HepG2 (cell line): ENCODE results near the gene DIP2C. TPM values are rescaled to one million over a fixed set of nuclear protein-coding genes. Genes with fewer than 3 reads are reported as not detected.

Experiments
- ATAC-seq: fragments of 200-7000 bp; cut with Tn5 transposase; 3 replicates; pipeline ENCODE4 v1.9.1; 2020; ENCODE audit warnings: mild to moderate bottlenecking, moderate library complexity
- BruUV-seq: library from RNA; stranded (reverse); fragments of 400-500 nt; replicated peaks from 2 replicates; lab custom pipeline; 2021; lab: Mats Ljungman, UMichigan
- CTCF ChIA-PET: fragments of 300-600 bp; formaldehyde crosslinking; extraction: SDS; loops from one replicate; lab custom pipeline; 2021; ENCODE audit warnings: low total read pairs, inconsistent platforms, low intra/inter-chr PET ratio; lab: Yijun Ruan, JAX
- POLR2A ChIA-PET: fragments of 350-600 bp; sonication (Branson Sonifier 250); formaldehyde crosslinking; loops from one replicate; lab custom pipeline; 2020; ENCODE audit warnings: antibody characterized with exemption, inconsistent platforms; lab: Yijun Ruan, JAX
- DNase-seq: peaks from one replicate; pipeline ENCODE4 v3.0.0-alpha.2; 2015; ENCODE audit warnings: low spot score
- FAIRE-seq: peaks from 3 replicates; lab custom pipeline; 2011; peaks lifted over from hg19 to GRCh38; lab: Jason Lieb, UNC
- H2AFZ ChIP-seq: one replicate; pipeline ENCODE4 v1.6.1; 2011; ENCODE audit warnings: low read length, inconsistent platforms
- H3K27ac ChIP-seq: fragments of 300-600 bp; 3 replicates; pipeline ENCODE4 v1.8.0; 2011; ENCODE audit warnings: mixed run types, mild to moderate bottlenecking, mixed read lengths, low read length, inconsistent platforms; ENCODE audit not compliant: insufficient read depth; ENCODE audit errors: extremely low read length
- H3K27me3 ChIP-seq, 2 experiments: fragments of 200-600 bp in 1 of 2; 2 replicates in 1 of 2; 3 replicates in 1 of 2; pipeline versions ENCODE4 v1.6.0 to v1.8.0; 2011; ENCODE audit warnings: low read length in 2 of 2, mild to moderate bottlenecking in 2 of 2, moderate library complexity in 2 of 2, inconsistent platforms in 1 of 2; ENCODE audit not compliant: insufficient read depth in 2 of 2, control insufficient read depth in 1 of 2
- H3K36me3 ChIP-seq, 2 experiments: fragments of 200-600 bp in 1 of 2; replicated peaks in 1 of 2; 2 replicates in 1 of 2; 3 replicates in 1 of 2; pipeline versions ENCODE4 v1.5.1 to v1.8.0; 2011; ENCODE audit warnings: low read length in 2 of 2, inconsistent platforms in 1 of 2; ENCODE audit not compliant: insufficient read depth in 2 of 2, control insufficient read depth in 1 of 2
- H3K4me1 ChIP-seq: 2 replicates; pipeline ENCODE4 v1.5.1; 2012; ENCODE audit warnings: low read length, inconsistent platforms; ENCODE audit not compliant: insufficient read depth
- H3K4me2 ChIP-seq: 2 replicates; pipeline ENCODE4 v1.6.0; 2011; ENCODE audit warnings: low read depth, low read length, inconsistent platforms
- H3K4me3 ChIP-seq, 3 experiments: fragments of 200-600 bp in 1 of 3; sonication (generic), shearing (Covaris generic) in 1 of 3; replicated peaks in 1 of 3; 2 replicates each; pipeline ENCODE4 v1.5.1; 2011 to 2016; ENCODE audit warnings: low read length in 3 of 3, inconsistent platforms in 2 of 3, low read depth in 2 of 3, mild to moderate bottlenecking in 2 of 3, control low read depth in 1 of 3, mixed read lengths in 1 of 3; ENCODE audit not compliant: insufficient read depth in 1 of 3
- H3K79me2 ChIP-seq: one replicate; pipeline ENCODE4 v1.6.1; 2011; ENCODE audit warnings: low read length, inconsistent platforms; ENCODE audit not compliant: insufficient read depth
- H3K9ac ChIP-seq: 2 replicates; pipeline ENCODE4 v1.6.0; 2011; ENCODE audit warnings: mild to moderate bottlenecking, low read depth, low read length, inconsistent platforms; ENCODE audit not compliant: insufficient read depth
- H3K9me3 ChIP-seq: 2 replicates; pipeline ENCODE4 v1.5.1; 2012; ENCODE audit warnings: mild to moderate bottlenecking, low read length
- H4K20me1 ChIP-seq: 2 replicates; pipeline ENCODE4 v1.6.0; 2011; ENCODE audit warnings: inconsistent platforms, mild to moderate bottlenecking, low read length, moderate library complexity; ENCODE audit not compliant: insufficient read depth
- ARNTL ChIP-seq: sonication (generic); formaldehyde crosslinking; IDR thresholded peaks from 2 replicates; pipeline ENCODE4 v1.4.0; 2020; ENCODE audit warnings: mild to moderate bottlenecking, missing genetic modification reagents
- DR1 ChIP-seq: sonication (generic); formaldehyde crosslinking; IDR thresholded peaks from 2 replicates; pipeline ENCODE4 v1.8.0; 2021; ENCODE audit warnings: mild to moderate bottlenecking, missing genetic modification reagents, inconsistent platforms
- GFI1 ChIP-seq: sonication (generic); formaldehyde crosslinking; IDR thresholded peaks from 2 replicates; pipeline ENCODE4 v1.5.0; 2020; ENCODE audit warnings: missing genetic modification reagents, mild to moderate bottlenecking, borderline replicate concordance
- HOXD1 ChIP-seq: sonication (generic); formaldehyde crosslinking; IDR thresholded peaks from 2 replicates; pipeline ENCODE4 v1.5.0; 2020; ENCODE audit warnings: missing genetic modification reagents
- ISX ChIP-seq: sonication (generic); formaldehyde crosslinking; conservative IDR thresholded peaks from 2 replicates; pipeline ENCODE4 v1.5.0; 2020; ENCODE audit warnings: missing genetic modification reagents
- KDM6A ChIP-seq: IDR thresholded peaks from 2 replicates; pipeline ENCODE4 v1.6.1; 2016; ENCODE audit warnings: low read depth
- MBNL3 ChIP-seq: fragments of 250-450 bp; sonication (Bioruptor Pico); conservative IDR thresholded peaks from 2 replicates; pipeline ENCODE4 v1.8.0; 2022; ENCODE audit warnings: mild to moderate bottlenecking, inconsistent platforms
- PTBP1 ChIP-seq: fragments of 200-400 bp; formaldehyde crosslinking; IDR thresholded peaks from 2 replicates; pipeline ENCODE4 v1.6.1; 2018; ENCODE audit warnings: low read length, low read depth; ENCODE audit not compliant: poor library complexity, severe bottlenecking
- SNAPC4 ChIP-seq: sonication (generic); formaldehyde crosslinking; IDR thresholded peaks from 2 replicates; pipeline ENCODE4 v1.4.0; 2020; ENCODE audit warnings: mild to moderate bottlenecking, missing genetic modification reagents
- TAF1 ChIP-seq: sonication (generic); formaldehyde crosslinking; IDR thresholded peaks from 2 replicates; pipeline ENCODE4 v1.4.0; 2020; ENCODE audit warnings: missing genetic modification reagents
- ZNF329 ChIP-seq: sonication (generic); formaldehyde crosslinking; IDR thresholded peaks from 2 replicates; pipeline ENCODE4 v1.9.0; 2021; ENCODE audit warnings: low read depth, mild to moderate bottlenecking, missing genetic modification reagents
- ZNF556 ChIP-seq: sonication (generic); formaldehyde crosslinking; IDR thresholded peaks from 2 replicates; pipeline ENCODE4 v1.4.0; 2020; ENCODE audit warnings: mild to moderate bottlenecking, missing genetic modification reagents, borderline replicate concordance
- ZNF75D ChIP-seq: sonication (generic); formaldehyde crosslinking; IDR thresholded peaks from 2 replicates; pipeline ENCODE4 v1.8.1; 2023; ENCODE audit warnings: missing genetic modification reagents, mild to moderate bottlenecking, borderline replicate concordance
- WGBS: methylation state at CpG from one replicate; pipeline ENCODE4 v1.1.6; 2017; ENCODE audit warnings: low lambda C conversion rate; 5-methylcytosine and 5-hydroxymethylcytosine counted together
- in situ Hi-C: cut with HindIII; loops from 2 replicates; pipeline ENCODE4 v1.10.0; 2017; ENCODE audit warnings: low pct_unique_long_range_greater_than_20kb; ENCODE audit not compliant: extremely low pct_ligation_motif_present
- intact Hi-C: fragments of 100-400 bp; cut with micrococcal nuclease; formaldehyde crosslinking; loops from one replicate; pipeline ENCODE4 v1.10.0; 2022; ENCODE audit not compliant: unreplicated experiment
- polyA plus RNA-seq, 8 experiments: library from polyadenylated mRNA; depleted of rRNA in 3 of 8; stranded (reverse) in 7 of 8; unstranded in 1 of 8; fragments of >200 nt; fragmentation: Illumina TruSeq in 4 of 8; extraction: Trizol in 4 of 8; gene quantifications; 2 replicates each; pipeline versions ENCODE4 v1.2.1 to v1.2.3, GENCODE V29; 2011 to 2016; ENCODE audit warnings: low read depth in 4 of 8, missing spikeins in 1 of 8, mixed read lengths in 1 of 8; ENCODE audit not compliant: insufficient read depth in 1 of 8
- total RNA-seq, 5 experiments: library from RNA; depleted of rRNA; stranded (reverse); fragments of >200 nt; fragmentation: Illumina TruSeq; extraction: Trizol; gene quantifications; 2 replicates each; pipeline ENCODE4 v1.2.3, GENCODE V29; 2016; ENCODE audit warnings: low read depth in 1 of 5
- TF ChIP-seq, protein P1 (sequence below): sonication (generic); formaldehyde crosslinking; IDR thresholded peaks from 2 replicates; pipeline ENCODE4 v1.5.0; 2020; ENCODE audit warnings: missing genetic modification reagents
- TF ChIP-seq, protein P2 (sequence below): sonication (generic); formaldehyde crosslinking; IDR thresholded peaks from 2 replicates; pipeline ENCODE4 v1.4.0; 2020; ENCODE audit warnings: missing genetic modification reagents, borderline replicate concordance
- TF ChIP-seq, protein P3 (sequence below): IDR thresholded peaks from 2 replicates; pipeline ENCODE4 v1.6.1; 2012; ENCODE audit warnings: inconsistent platforms

Gene DIP2C
- total and polyA plus RNA-seq, 2 of the 13 experiments (the other 11 are each of a cell fraction or from before 2014, with no cell fraction given): 2.2 to 2.7 TPM

- no peak for TF ChIP-seq SNAPC4 (CRISPR knock-in tag)
Observed at GRCh38 chr10:604716-605631, 84.5 kb downstream of the DIP2C start (continued).

GRCh38 chr10:603745-604144, 85.7 kb downstream of the DIP2C start:
- ATAC-seq (no peak), FAIRE-seq (no peak), DNase-seq (no peak)
- ChIA-PET CTCF (no interaction called here), POLR2A (no interaction called here)
- no peak overlapping the region for H3K4me3 ChIP-seq
- 79% methylated on average over 6 of the region's 6 CpGs for WGBS
- no peak overlapping the region for H3K9ac ChIP-seq
- no peaks in the 10 kb centered on the region for H3K36me3 ChIP-seq
- no peaks in the 10 kb centered on the region for H3K4me1 ChIP-seq
- in situ Hi-C loops: no loop called here
- H3K79me2 ChIP-seq: no peaks in the 10 kb centered on the region
- no TSS peak for BruUV-seq
- no peak overlapping the region for H3K4me2 ChIP-seq
- intact Hi-C loops: no loop called here
- no peaks in the 10 kb centered on the region for H3K9me3 ChIP-seq
- no peaks in the 10 kb centered on the region for H4K20me1 ChIP-seq
- H3K27ac ChIP-seq: no peak overlapping the region
- H3K27me3 ChIP-seq: no peaks in the 10 kb centered on the region
- H2AFZ ChIP-seq: no peak overlapping the region
- TF ChIP-seq, protein P1, sequence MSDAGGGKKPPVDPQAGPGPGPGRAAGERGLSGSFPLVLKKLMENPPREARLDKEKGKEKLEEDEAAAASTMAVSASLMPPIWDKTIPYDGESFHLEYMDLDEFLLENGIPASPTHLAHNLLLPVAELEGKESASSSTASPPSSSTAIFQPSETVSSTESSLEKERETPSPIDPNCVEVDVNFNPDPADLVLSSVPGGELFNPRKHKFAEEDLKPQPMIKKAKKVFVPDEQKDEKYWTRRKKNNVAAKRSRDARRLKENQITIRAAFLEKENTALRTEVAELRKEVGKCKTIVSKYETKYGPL (CRISPR knock-in tag): no peak
- TF ChIP-seq DR1 (CRISPR knock-in tag) (no peak), MBNL3 (CRISPR knock-in tag) (no peak), HOXD1 (no peak), ISX (no peak), ARNTL (CRISPR knock-in tag) (no peak), GFI1 (CRISPR knock-in tag) (no peak), ZNF556 (CRISPR knock-in tag) (no peak), TAF1 (CRISPR knock-in tag) (no peak), ZNF329 (CRISPR knock-in tag) (no peak), ZNF75D (no peak), PTBP1 (no peak), KDM6A (no peak)
- TF ChIP-seq, protein P2, sequence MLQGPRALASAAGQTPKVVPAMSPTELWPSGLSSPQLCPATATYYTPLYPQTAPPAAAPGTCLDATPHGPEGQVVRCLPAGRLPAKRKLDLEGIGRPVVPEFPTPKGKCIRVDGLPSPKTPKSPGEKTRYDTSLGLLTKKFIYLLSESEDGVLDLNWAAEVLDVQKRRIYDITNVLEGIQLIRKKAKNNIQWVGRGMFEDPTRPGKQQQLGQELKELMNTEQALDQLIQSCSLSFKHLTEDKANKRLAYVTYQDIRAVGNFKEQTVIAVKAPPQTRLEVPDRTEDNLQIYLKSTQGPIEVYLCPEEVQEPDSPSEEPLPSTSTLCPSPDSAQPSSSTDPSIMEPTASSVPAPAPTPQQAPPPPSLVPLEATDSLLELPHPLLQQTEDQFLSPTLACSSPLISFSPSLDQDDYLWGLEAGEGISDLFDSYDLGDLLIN: no peak
- TF ChIP-seq, protein P3, sequence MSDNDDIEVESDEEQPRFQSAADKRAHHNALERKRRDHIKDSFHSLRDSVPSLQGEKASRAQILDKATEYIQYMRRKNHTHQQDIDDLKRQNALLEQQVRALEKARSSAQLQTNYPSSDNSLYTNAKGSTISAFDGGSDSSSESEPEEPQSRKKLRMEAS: no peak
